ENCODE results near the gene APOD.
"Not testable (repeated sequence)": the region's sequence is repeated elsewhere in the genome, so short reads cannot be mapped to it uniquely, and the experiment has no call there.

- not testable (repeated sequence) for TF ChIP-seq CTCF, POLR2AphosphoS5 (IDR thresholded peaks at IDR 0.05)
Observed at GRCh38 chr3:195632046-195632445, 48.3 kb upstream of the APOD start.
